GM10266 (cell line): Measurements from ENCODE around the gene EHBP1L1.

Source experiments
- DNase-seq: peaks from one replicate; pipeline ENCODE4 v3.0.0; 2012; ENCODE audit errors: extremely low spot score
- TF ChIP-seq, protein P1 (sequence below): IDR thresholded peaks from 2 replicates; pipeline ENCODE4 v1.5.1; 2012; ENCODE audit warnings: mild to moderate bottlenecking, low read depth; ENCODE audit not compliant: control insufficient read depth, insufficient read depth; ENCODE audit errors: missing control alignments

Gene EHBP1L1

DNA sequence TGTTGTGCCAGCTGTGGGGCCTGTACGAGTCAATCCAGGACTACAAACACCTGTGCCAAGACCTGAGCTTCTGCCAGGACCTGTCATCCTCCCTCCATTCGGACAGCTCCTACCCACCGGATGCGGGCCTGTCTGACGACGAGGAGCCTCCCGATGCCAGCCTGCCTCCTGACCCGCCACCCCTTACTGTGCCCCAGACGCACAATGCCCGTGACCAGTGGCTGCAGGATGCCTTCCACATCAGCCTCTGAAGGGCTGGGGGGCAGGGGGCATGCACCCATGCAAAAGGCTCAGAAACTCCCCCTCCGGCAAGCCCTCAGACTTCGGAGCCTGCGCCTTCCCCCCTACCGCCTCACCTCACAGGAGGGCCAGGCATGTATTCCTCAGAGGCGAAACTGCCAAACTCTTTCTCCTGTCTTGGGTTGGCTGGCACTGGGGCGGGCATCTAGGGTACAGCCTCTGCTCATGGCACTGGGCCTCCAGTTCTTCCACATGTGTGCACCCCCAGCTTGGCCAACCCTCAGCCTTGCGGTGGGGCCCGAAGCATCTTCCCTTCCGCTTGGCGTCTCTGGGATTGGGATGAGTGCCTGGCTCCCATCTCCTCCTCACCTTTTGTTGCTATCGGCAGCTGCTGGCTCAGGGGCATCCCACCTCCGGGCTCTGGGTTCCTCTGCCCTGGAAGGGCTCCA, 2.3 kb upstream of the EHBP1L1 start:
- no peak for DNase-seq
- TF ChIP-seq, protein P1, sequence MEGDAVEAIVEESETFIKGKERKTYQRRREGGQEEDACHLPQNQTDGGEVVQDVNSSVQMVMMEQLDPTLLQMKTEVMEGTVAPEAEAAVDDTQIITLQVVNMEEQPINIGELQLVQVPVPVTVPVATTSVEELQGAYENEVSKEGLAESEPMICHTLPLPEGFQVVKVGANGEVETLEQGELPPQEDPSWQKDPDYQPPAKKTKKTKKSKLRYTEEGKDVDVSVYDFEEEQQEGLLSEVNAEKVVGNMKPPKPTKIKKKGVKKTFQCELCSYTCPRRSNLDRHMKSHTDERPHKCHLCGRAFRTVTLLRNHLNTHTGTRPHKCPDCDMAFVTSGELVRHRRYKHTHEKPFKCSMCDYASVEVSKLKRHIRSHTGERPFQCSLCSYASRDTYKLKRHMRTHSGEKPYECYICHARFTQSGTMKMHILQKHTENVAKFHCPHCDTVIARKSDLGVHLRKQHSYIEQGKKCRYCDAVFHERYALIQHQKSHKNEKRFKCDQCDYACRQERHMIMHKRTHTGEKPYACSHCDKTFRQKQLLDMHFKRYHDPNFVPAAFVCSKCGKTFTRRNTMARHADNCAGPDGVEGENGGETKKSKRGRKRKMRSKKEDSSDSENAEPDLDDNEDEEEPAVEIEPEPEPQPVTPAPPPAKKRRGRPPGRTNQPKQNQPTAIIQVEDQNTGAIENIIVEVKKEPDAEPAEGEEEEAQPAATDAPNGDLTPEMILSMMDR = peak; percentile 11

DNA sequence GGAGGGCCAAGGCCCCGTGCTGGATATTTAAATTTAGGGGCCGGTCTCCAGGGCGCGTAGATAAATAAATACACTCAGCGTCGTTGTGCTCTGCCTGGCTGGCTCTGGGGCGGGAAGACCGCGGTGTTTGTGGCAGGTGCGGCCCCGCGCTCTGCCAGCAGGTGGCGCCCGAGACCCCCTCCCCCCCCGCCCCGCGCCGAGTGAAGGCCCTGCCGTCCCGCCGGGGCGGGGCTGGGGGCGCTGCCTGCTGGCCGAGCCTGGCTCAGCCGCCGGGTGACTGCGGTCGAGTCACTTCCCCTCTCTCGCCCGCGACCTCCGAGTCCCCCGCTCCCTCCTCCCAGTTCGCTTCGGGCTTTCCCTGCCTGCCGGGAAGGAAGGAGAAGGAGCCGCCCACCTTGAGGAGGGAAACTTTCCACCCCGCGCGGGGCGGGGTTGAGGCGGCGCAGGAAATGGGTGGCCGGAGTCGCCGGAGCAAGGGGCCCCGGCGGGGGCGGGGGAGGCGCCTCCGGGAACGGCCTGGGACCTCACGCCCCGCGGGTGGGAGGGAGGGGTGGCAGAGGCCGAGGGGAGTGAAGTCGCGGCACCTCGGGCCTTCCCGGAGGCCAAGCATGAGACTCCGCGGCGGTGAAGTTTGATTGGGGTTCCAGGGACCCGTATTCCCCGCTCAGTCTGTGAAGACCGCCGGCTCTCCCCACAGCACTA, 1.6 kb upstream of the EHBP1L1 start:
- TF ChIP-seq, protein P1 = peak; percentile 81
- DNase-seq = peak; percentile 98

DNA sequence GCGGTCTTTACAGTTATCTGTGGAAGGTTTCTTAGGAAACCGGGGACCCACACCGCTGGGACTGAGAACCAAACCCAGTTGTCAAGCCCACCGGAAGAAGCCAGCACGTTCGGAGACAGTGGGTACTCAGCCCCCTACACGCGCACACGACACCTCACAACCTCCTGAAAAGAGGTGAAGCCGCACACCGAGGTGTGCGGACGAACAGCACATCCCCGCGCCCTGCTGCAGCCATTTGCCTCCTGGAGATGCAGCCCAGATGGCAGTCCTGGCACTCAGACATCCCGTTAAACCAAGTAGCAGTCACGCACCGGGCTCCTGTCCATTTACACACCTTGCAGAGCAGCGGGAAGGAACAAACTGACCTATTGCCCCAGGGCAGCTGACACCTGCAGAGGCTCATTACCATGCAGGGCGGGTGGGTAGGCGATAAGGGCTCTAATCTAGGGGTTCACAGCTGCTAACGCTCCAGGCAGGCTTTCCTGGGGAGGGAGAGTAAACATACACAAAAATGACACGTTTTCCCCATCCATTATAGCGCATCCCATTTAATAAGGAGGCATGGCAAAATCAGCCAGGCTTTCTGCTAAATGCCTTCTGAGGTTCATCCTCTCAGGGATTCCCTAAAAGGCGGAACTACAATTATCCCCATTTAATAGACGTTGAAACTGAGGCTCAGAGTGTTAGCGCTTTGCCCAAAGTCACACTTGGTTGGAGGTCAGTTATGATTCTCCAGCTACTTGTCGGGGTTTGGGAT, 864 bp upstream of the EHBP1L1 start:
- TF ChIP-seq, protein P1 = no peak
- DNase-seq = no peak

DNA sequence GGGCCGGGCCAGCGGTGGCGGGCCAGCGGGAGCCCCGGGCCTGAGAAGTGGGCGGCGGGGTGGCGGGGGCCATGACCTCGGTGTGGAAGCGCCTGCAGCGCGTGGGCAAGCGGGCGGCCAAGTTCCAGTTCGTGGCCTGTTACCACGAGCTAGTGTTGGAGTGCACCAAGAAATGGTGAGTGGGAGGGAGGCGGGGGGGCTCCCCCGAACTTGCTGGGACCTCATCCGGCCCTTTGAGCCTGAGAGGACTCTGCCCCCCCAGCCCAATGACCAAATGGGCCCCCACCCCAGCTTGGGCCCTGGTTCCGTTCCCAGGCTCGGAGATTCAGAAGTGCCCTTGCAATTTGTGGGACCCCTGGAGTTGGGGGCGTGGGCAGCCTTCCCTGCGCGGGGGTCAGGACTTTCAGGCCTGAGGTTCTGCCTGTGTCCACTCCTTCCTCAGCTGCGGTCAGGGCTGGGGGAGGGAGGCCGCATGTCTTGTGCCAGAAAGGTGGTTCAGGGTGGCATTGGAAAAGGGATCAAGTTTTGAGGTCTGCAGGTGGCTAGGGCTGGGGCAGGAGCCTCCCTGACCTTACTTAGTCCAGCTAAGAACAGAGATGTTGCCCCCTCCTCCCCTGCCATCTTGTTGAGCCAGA, 496 bp downstream of the EHBP1L1 start:
- DNase-seq = no peak
- TF ChIP-seq, protein P1 = no peak

DNA sequence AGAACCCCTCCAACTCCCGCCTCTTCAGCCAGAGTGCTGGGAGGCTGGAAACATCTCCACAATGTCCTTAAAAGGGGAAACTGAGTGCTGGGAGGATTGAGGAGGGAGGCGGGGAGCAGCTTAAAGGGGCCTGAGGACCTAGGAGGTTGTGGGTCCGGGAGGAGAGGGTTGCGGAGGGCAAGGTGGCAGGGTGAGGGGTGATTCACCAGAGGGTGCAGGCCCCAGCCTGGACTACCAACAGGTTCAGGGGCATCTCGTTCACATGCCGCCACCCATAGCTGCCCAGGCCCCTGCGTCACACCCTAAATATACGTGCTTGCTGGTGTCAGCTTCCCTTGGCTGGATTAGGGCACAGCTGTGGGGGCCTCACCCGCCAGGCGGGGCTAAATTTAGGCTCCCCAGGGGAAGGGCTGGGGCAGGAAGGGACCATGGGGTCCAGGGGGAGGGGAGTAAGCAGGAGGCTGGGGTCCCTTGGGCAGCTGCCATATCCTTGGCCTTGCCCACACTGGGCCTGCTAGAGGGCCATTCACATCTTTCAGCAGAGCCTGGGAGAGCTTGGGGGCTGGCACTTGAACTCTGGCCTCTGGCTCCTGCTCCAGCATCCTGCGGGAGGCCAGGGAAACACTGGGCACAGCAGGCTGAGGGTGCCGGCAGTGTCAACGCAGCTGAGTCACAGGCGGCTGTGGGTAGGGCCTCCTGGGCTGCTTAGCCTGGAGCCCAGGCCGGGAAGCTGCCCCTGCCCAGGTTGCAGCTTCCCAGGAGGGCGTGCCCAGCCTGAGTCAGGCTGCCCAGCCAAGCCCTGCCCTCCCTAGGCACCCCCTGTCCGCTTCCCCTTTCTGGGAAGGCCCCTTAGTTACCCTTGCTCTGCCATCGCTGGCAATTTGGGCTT, 1.3 kb downstream of the EHBP1L1 start:
- TF ChIP-seq, protein P1 = no peak
- DNase-seq = no peak

DNA sequence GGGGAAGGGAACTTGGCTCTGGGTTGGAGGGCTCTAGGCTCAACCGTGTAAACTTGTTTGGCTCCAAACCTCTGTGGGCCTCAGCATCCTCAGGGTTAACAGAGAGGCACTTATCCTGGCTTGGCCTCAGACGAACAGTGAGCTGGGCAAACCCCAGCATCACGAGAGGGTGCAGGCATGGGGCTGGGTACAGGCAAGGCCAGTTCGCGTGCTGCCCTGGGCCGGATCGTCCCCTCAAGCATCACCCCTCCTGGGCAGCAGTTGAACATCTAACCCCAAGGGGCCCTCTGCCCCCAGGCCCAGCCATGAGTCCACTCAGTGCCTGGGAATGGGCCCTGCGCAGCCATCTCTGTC, 1.9 kb downstream of the EHBP1L1 start:
- TF ChIP-seq, protein P1 = no peak
- DNase-seq = no peak
